ENCODE results near the gene GSTM5. TPM values are rescaled to one million over a fixed set of nuclear protein-coding genes. Genes with fewer than 3 reads are reported as not detected.
"Not testable (repeated sequence)": the region's sequence is repeated elsewhere in the genome, so short reads cannot be mapped to it uniquely, and the experiment has no call there.

Gene GSTM5
- total and polyA plus RNA-seq, 5 donors = 5.3 to 13.7 (median 7.8) TPM

DNA sequence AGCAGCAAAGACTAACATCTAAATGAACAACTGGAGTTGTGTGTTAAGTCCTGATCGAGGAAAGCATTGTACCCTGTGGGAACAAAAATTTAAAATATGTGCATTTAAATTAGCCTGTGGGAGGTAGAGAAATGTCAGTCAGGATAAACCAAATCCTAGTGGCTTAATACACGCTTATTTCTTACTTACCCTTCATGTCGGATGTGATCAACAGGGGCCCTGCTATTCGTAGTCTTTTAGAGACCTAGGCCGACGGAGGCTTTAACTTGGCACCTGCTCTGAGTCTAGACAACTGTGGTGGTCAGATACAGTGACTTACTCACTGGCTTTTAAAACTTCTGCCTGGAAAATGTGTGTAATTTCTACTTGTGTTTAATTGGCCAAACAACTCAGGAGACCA, 18.6 kb downstream of the GSTM5 start:
- intact Hi-C loops (cut with DNase I) = no loop called here
- DNase-seq = no peak
- no peak overlapping the region for H3K4me3 ChIP-seq (ENCODE audit: low read length)
- no peaks in the 10 kb centered on the region for H3K9me3 ChIP-seq (ENCODE audit: control insufficient read depth, low read length)
- WGBS = 75% methylated on average over 6 of the region's 6 CpGs
- no peaks in the 10 kb centered on the region for H3K27me3 ChIP-seq (ENCODE audit: control insufficient read depth, insufficient read depth)
- ATAC-seq = no peak
- no peaks in the 10 kb centered on the region for H3K4me1 ChIP-seq (ENCODE audit: control insufficient read depth, insufficient read depth, low read length)
- H3K27ac ChIP-seq (ENCODE audit: low read length) = no peak overlapping the region

DNA sequence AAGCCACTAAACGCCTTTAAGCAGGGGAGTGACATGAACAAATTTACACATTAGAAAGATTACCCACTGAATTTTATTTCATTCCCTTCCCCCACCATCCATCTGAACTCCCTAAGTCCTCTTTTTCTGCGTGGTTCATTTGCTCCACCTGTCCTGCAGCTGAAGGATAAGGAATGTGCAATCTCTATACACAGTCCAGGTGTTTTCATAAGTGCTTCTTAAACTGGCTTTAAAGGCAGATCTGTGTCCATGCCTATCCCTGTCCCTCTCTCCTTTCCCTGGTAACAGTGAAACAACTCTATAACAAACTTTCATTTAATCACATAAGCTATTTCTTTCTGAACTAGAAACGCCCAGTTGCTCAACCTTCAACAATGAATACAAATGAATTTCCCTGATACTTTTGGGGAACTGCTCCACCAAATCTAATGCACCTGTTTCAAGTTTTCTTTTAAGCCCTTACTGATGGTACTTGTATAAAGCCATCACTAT, 20.4 kb downstream of the GSTM5 start:
- 69% methylated on average over 3 of the region's 3 CpGs for WGBS
- H3K4me3 ChIP-seq (ENCODE audit: low read length) = no peak overlapping the region
- intact Hi-C loops (cut with DNase I) = no loop called here
- no peaks in the 10 kb centered on the region for H3K27me3 ChIP-seq (ENCODE audit: control insufficient read depth, insufficient read depth)
- DNase-seq (no peak), ATAC-seq (no peak)
- no peaks in the 10 kb centered on the region for H3K4me1 ChIP-seq (ENCODE audit: control insufficient read depth, insufficient read depth, low read length)
- no peak overlapping the region for H3K27ac ChIP-seq (ENCODE audit: low read length)
- no peaks in the 10 kb centered on the region for H3K9me3 ChIP-seq (ENCODE audit: control insufficient read depth, low read length)

DNA sequence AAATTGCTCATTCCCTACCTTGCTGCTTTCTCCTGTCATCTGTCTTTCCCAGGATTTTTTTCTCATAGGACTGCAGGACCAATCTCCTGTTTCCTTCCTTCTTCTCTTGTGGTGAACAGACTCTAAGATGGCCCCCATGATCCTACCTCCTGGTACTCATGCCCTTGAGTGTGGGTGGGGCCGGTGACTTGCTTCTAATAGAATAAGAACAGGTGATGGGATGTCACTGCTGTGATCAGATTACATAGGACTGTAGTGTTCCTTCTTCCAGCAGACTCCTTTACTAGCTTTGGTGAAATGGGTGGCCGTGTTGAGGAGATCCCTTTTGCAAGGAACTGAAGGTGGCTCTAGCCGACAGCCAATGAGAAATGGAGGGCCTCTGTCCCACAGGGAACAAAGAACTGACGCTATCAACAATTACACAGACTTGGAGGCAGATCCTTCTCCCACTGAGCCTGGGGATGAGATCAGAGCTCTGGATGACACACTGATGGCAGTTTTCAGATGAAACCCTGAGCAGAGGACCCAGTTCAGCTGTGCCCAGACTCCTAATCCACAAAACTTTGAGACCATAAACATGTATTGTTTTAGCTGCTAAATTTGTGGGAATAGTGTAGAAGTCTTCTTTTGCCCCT, 21.3 kb downstream of the GSTM5 start:
- Histone ChIP-seq H3K4me1 (ENCODE audit: control insufficient read depth, insufficient read depth, low read length) (no peaks in the 10 kb centered on the region), H3K9me3 (ENCODE audit: control insufficient read depth, low read length) (no peaks in the 10 kb centered on the region), H3K4me3 (ENCODE audit: low read length) (no peak overlapping the region), H3K27ac (ENCODE audit: low read length) (no peak overlapping the region), H3K27me3 (ENCODE audit: control insufficient read depth, insufficient read depth) (no peaks in the 10 kb centered on the region)
- 88% methylated on average over 4 of the region's 4 CpGs for WGBS
- ATAC-seq (no peak), DNase-seq (no peak)
- intact Hi-C loops (cut with DNase I) = no loop called here

DNA sequence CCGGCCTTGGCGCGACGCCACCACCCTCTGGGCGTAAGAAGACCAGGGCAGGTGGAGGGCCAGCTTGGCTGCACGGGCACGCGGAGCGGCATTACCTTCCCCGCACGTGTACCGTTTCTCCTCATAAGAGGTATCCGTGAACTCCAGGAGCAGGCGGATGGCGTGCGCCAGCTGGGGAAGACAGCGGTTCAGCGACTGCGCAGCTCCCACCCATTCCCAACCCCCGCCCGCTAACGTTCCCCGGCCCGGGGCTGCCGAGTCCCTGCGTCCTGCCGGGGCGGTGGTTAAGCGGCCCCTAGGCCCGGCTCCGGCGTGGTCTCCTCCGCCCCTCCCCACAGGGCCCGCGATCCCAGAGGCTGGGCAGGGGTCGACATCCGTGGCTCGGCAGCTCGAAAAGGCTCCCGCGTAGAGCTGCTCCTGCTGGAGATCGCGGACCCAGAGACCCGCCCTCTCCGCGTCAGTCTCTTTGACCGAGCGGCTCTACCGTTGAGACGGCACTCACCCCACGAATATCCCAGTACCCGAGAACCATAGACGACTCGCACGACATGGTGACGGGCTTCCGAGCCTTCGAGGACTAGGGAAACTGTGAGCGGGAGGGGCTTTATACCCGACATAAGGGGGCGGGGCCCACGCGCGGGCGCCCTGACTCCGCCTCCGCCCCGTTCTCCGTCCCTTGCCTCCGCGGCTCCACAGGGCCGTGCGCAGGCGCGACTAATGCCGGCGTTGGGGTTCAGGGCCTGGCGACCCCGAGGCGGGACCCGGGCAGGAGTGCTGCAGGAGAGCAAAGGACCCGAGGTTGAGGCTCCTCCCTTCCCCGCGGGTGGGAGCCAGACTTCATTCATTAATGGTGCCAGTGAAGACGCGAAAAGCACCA, 27.9 kb downstream of the GSTM5 start:
- intact Hi-C loops (cut with DNase I) = no loop called here
- DNase-seq = peak; percentile 81 to 94 (median 91)
- H3K4me1 ChIP-seq (ENCODE audit: control insufficient read depth, insufficient read depth, low read length) = no peaks in the 10 kb centered on the region
- H3K27me3 ChIP-seq (ENCODE audit: control insufficient read depth, insufficient read depth) = no peaks in the 10 kb centered on the region
- H3K27ac ChIP-seq (ENCODE audit: low read length) = peak overlapping the region; percentile 68
- peak; percentile 98 to 99 for ATAC-seq
- peak overlapping the region; percentile 71 for H3K4me3 ChIP-seq (ENCODE audit: low read length)
- no peaks in the 10 kb centered on the region for H3K9me3 ChIP-seq (ENCODE audit: control insufficient read depth, low read length)
- under 1% methylated on average over 86 of the region's 86 CpGs for WGBS

DNA sequence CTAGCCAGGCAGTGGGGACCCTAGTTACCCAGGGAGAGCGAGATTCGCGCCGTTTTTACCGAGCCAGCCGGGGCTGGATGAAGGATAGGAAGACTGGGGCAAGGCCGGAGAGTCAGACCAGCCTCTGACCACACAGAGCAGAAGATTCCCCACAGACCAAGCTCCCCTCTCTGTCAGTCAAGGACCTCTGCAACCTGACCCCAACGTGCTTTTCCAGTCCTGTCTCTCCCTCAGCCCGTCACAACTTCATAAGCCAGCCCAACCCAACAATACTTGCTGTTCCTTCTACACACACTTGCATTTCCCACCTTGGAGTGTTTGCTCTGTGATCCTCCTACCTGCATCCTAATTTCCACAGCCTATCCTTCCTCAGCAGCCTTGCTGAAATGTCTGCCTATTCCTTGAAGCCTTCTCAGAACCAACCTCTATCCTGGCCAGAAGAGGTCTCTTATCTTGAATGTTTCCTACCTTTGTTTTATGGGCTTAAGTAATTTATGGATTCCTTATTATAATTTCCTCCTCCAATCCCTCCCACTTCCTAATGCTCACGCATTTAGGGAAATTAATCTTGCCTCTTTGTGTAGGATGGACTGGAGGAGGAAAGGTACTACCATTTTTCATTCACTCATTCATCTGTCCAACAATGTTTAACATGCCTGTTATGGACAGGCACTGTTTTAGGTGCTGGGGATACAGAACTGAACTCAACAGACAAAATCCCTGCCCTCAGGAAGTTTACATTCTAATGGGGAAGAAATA, 28.7 kb downstream of the GSTM5 start, which contains the start of gene GSTM3:
Gene GSTM3 (minus strand): TSS at position 424 of the 759 bp plus-strand sequence. CDS start 751 bp downstream, outside the sequence.
- peak within 1 kb of the TSS; percentile 71 for H3K4me3 ChIP-seq (ENCODE audit: low read length)
- WGBS = 3% methylated on average over 10 of the region's 10 CpGs
- no peaks in the 10 kb centered on the region for H3K27me3 ChIP-seq (ENCODE audit: control insufficient read depth, insufficient read depth)
- ATAC-seq = peak in 1 of 2 donors; percentile 44
- intact Hi-C loops (cut with DNase I) = no loop called here
- H3K9me3 ChIP-seq (ENCODE audit: control insufficient read depth, low read length) = no peaks in the 10 kb centered on the region
- peak within 1 kb of the TSS; percentile 68 for H3K27ac ChIP-seq (ENCODE audit: low read length)
- no peak for DNase-seq
- H3K4me1 ChIP-seq (ENCODE audit: control insufficient read depth, insufficient read depth, low read length) = no peaks in the 10 kb centered on the region

DNA sequence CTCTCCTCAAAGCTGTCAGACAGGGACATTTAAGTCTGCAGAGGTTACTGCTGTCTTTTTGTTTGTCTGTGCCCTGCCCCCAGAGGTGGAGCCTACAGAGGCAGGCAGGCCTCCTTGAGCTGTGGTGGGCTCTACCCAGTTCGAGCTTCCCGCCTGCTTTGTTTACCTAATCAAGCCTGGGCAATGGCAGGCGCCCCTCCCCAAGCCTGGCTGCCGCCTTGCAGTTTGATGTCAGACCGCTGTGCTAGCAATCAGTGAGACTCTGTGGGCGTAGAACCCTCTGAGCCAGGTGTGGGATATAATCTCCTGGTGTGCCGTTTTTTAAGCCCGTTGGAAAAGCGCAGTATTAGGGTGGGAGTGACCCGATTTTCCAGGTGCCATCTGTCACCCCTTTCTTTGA, 36.3 kb downstream of the GSTM5 start:
- H3K4me1 ChIP-seq (ENCODE audit: control insufficient read depth, insufficient read depth, low read length); H3K27ac ChIP-seq (ENCODE audit: low read length); intact Hi-C loops (cut with DNase I); H3K4me3 ChIP-seq (ENCODE audit: low read length); DNase-seq; H3K27me3 ChIP-seq (ENCODE audit: control insufficient read depth, insufficient read depth); ATAC-seq; H3K9me3 ChIP-seq (ENCODE audit: control insufficient read depth, low read length): not testable (repeated sequence)
- 94% methylated on average over 10 of the region's 10 CpGs for WGBS

DNA sequence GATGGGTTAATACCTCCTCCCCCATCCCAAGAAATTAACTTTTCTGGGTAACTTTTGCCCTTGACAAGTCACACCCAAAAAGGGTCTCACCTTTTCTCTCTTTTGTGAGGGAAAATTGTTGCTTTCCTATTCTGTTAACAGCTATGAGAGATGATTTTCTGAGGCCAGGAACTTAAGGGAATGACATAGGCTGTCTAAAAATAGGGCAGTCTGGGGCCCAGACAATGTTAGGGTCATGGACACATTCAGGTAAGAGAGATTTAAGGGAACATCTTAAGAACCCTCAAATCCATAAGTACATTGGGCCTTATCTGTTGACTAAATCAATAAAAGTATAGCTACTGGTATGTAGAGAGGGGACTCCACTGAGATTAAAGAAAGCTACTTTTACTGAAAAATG, 37.2 kb downstream of the GSTM5 start:
- ATAC-seq = no peak

DNA sequence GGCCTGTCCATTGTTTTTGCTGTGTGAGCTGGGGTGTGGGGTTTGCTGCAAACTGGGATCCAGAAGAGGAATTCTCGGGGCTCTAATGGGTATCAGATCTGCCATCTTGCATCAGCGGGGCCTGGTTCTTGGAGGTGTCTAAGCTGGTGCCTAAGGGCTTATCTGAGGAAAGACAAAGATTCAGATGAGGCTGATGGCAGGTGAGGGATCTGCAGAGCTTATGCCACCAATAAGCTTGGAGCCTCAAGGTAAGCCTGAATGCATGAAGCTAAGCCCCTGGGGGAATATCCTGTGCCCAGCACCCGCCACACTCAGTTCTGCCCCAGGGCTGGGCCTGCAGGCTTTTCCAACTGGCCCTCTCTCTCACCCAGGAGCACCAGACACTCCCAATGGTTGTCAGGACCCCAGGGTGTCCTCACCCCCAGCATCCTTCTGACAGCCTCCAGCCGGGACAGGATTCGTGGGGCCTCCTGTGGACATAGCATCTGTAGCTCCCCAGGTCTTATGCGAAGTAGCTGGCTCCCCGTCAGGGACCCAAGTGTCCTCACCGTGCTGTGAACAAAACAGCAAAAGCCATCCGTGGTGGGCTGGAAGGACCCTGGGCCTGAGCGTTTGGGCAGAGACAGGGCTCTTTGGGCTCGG, 38.3 kb downstream of the GSTM5 start:
- Histone ChIP-seq H3K4me3 (ENCODE audit: low read length) (no peak overlapping the region), H3K27ac (ENCODE audit: low read length) (no peak overlapping the region), H3K27me3 (ENCODE audit: control insufficient read depth, insufficient read depth) (no peaks in the 10 kb centered on the region), H3K4me1 (ENCODE audit: control insufficient read depth, insufficient read depth, low read length) (no peaks in the 10 kb centered on the region), H3K9me3 (ENCODE audit: control insufficient read depth, low read length) (no peaks in the 10 kb centered on the region)
- intact Hi-C loops (cut with DNase I) = no loop called here
- DNase-seq (peak in 1 of 3 donors; percentile 28), ATAC-seq (no peak)
- 94% methylated on average over 11 of the region's 11 CpGs for WGBS

More for the DNA sequence above, 37.2 kb downstream of the GSTM5 start:
- DNase-seq = no peak
- Histone ChIP-seq H3K27ac (ENCODE audit: low read length) (no peak overlapping the region), H3K4me1 (ENCODE audit: control insufficient read depth, insufficient read depth, low read length) (no peaks in the 10 kb centered on the region), H3K4me3 (ENCODE audit: low read length) (no peak overlapping the region), H3K27me3 (ENCODE audit: control insufficient read depth, insufficient read depth) (no peaks in the 10 kb centered on the region), H3K9me3 (ENCODE audit: control insufficient read depth, low read length) (no peaks in the 10 kb centered on the region)
- intact Hi-C loops (cut with DNase I) = no loop called here

DNA sequence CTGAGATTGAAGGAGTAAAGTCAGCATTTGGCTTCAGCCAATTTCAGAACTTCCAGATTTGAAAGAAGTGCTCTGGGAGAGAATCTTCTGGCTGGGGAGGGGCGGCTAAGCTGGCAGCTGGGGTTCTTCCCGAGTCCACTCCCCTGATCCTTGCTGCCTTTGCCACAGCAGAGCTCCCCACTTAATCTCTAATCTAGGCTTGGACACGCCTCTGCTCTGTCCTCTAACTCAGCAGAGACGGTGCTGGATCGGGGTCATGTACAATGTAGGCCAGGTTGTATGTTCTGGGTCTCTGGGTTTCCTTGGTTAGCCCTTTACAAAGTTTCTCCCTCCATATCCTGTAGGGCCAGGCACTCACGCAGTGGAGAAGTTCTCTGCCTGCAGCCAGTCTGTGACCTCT, 38.9 kb downstream of the GSTM5 start:
- intact Hi-C loops (cut with DNase I) = no loop called here
- no peak for DNase-seq

DNA sequence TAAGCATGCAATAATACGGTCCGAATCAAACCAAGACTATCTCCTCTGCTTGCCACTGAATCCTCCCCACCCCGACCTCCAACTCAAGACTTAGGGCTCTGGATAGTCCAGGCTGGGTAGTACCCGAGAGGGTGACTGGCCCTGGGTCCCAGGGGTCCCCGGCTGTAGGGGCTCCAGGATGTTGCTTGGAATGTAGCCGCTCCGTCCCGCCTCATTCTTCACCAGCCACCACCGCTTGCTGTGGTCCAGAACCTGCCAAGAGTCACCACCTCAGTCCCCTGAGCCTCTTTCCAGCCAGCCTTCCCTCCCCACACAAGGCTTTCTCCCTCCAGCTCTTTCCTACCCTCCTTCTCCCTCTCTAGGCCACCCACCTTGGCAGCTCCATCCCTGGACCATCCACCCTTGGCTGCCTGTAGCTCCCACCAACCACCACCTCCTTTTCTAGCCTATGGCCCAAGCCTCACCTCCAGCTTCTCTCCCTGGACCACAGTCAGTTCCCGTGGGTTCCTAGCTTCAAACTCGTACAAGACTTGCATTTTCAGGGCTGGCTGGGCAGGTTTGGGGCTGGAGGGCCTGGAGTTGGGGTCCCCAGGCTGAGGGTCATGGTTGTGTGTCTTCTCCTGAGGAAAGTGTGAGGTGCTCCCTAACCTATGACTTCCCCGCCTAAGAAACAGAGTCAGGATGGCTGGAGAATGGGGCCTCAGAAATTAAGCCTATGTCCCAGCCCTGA, 39.6 kb downstream of the GSTM5 start:
- ATAC-seq (no peak), DNase-seq (no peak)
- H3K9me3 ChIP-seq (ENCODE audit: control insufficient read depth, low read length) = no peaks in the 10 kb centered on the region
- 91% methylated on average over 12 of the region's 12 CpGs for WGBS
- H3K27ac ChIP-seq (ENCODE audit: low read length) = no peak overlapping the region
- H3K4me1 ChIP-seq (ENCODE audit: control insufficient read depth, insufficient read depth, low read length) = no peaks in the 10 kb centered on the region
- no peaks in the 10 kb centered on the region for H3K27me3 ChIP-seq (ENCODE audit: control insufficient read depth, insufficient read depth)
- H3K4me3 ChIP-seq (ENCODE audit: low read length) = no peak overlapping the region
- intact Hi-C loops (cut with DNase I) = no loop called here

More for the DNA sequence above, 38.9 kb downstream of the GSTM5 start:
- H3K27ac ChIP-seq (ENCODE audit: low read length) = no peak overlapping the region
- no peaks in the 10 kb centered on the region for H3K9me3 ChIP-seq (ENCODE audit: control insufficient read depth, low read length)
- no peaks in the 10 kb centered on the region for H3K27me3 ChIP-seq (ENCODE audit: control insufficient read depth, insufficient read depth)
- H3K4me1 ChIP-seq (ENCODE audit: control insufficient read depth, insufficient read depth, low read length) = no peaks in the 10 kb centered on the region
- WGBS = 80% methylated on average over 6 of the region's 6 CpGs
- H3K4me3 ChIP-seq (ENCODE audit: low read length) = no peak overlapping the region
- no peak for ATAC-seq
